22Rv1 (cell line): ENCODE data around the gene SCTR.

Experiments
- H3K27ac ChIP-seq: fragments of 450-650 bp; 2 replicates; pipeline ENCODE4 v1.5.1; 2017
- CTCF ChIP-seq: fragments of 450-650 bp; IDR thresholded peaks from 2 replicates; pipeline ENCODE4 v1.5.1; 2017; ENCODE audit warnings: mild to moderate bottlenecking
- ZFX ChIP-seq: fragments of 450-650 bp; IDR thresholded peaks from 2 replicates; pipeline ENCODE4 v1.6.1; 2017; ENCODE audit warnings: antibody characterized with exemption, borderline replicate concordance

Gene SCTR

GRCh38 chr2:119426801-119427395 lies 97.4 kb downstream of the SCTR start:
- no peak for TF ChIP-seq ZFX
- no peak for TF ChIP-seq CTCF
- no peak overlapping the region for H3K27ac ChIP-seq

GRCh38 chr2:119426396-119426675 lies 97.9 kb downstream of the SCTR start:
- no peak for TF ChIP-seq CTCF
- TF ChIP-seq ZFX: no peak
- H3K27ac ChIP-seq: no peak overlapping the region

GRCh38 chr2:119425620-119426395 lies 98.5 kb downstream of the SCTR start:
- TF ChIP-seq ZFX (no peak), CTCF (no peak)
- H3K27ac ChIP-seq: no peak overlapping the region

GRCh38 chr2:119425119-119425405 lies 99.2 kb downstream of the SCTR start:
- TF ChIP-seq CTCF: no peak
- no peak for TF ChIP-seq ZFX
- no peak overlapping the region for H3K27ac ChIP-seq

- no peak for TF ChIP-seq ZFX
- no peak for TF ChIP-seq CTCF
- H3K27ac ChIP-seq: no peak overlapping the region
Observed at GRCh38 chr2:119424284-119425118, 99.8 kb downstream of the SCTR start.

- no peak overlapping the region for H3K27ac ChIP-seq
- TF ChIP-seq ZFX (no peak), CTCF (no peak)
Observed at GRCh38 chr2:119423811-119424210, 100.5 kb downstream of the SCTR start.

- no peak for TF ChIP-seq ZFX
- TF ChIP-seq CTCF: no peak
- H3K27ac ChIP-seq: no peak overlapping the region
Observed at GRCh38 chr2:119423108-119423444, 101.2 kb downstream of the SCTR start.
